ENCODE data around the gene HDAC4.

Gene HDAC4

DNA sequence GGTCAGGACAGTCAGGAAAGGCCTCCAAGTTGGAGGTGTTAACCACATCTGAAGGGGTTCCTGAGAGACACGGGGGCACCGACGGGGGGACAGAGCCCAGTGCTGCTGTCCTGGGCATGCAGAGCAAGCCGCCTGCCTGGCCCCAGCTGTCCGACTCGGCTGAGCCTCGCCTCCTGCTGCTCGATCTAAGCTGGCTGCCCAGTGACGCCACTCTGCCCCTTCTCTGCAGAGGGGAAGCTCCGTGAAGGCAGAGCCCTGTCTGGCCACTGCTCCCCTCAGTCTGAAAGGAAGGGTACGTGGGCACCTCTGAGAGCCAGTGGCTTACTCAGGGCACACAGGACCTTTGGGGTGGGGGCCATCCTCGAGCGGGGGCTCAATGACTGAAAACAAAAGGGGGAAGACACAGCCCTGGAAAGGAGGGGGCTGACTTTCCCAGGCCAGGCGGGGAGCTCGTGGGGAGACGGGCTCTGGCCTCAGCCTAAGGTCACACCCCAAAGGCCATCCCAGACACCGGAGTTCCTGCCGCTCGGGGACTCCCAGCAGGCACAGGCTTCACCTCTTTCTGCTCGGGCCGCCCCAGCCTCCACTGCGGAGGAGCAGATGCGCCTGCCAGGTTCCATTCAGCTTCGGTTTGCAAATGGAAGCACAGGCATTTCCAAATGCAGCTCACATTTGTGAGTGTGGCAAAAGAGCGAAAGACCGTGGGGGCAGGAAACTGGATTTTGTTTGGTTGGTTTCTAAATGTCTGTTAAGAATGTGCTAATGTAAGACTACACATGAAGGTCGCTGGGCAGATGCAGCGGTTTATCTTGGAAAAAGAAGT lies 136.9 kb downstream of the HDAC4 start:
- no peaks in the 10 kb centered on the region for H3K36me3 Mint-ChIP-seq
- peaks cover 62% of the 10 kb centered on the region for H3K4me1 Mint-ChIP-seq
- no peak overlapping the region for H3K27ac Mint-ChIP-seq
- H3K9me3 Mint-ChIP-seq, result no peaks in the 10 kb centered on the region
- H3K4me3 Mint-ChIP-seq, result no peak overlapping the region
- DNase-seq (ENCODE audit: low spot score in 2 of 2) (no peak), ATAC-seq (ENCODE audit: low read depth) (no peak)
- peaks cover 20% of the 10 kb centered on the region for H3K27me3 Mint-ChIP-seq

DNA sequence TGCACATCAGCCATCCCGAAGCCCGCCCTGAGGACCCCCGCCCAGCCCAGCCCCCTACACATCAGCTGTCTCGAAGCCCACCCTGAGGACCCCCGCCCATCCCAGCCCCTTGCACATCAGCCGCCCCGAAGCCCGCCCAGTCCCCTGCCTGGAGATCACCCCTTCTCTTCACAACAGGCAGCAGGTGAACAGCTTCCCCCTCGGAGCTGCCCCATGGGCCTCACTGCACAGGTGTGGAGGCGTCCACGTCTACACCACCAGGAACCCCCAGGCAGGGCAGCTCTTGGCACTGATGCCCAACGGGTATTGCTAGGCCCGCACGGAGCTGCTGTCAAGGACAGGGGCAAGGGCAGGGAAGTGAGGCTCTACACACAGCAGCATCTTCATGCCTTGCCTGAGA lies 137.6 kb downstream of the HDAC4 start:
- Mint-ChIP-seq H3K4me1 (peaks cover 61% of the 10 kb centered on the region), H3K4me3 (no peak overlapping the region), H3K27ac (no peak overlapping the region), H3K9me3 (peaks cover 3% of the 10 kb centered on the region), H3K36me3 (no peaks in the 10 kb centered on the region), H3K27me3 (peaks cover 22% of the 10 kb centered on the region)
- DNase-seq (ENCODE audit: low spot score in 2 of 2) (no peak), ATAC-seq (ENCODE audit: low read depth) (no peak)

DNA sequence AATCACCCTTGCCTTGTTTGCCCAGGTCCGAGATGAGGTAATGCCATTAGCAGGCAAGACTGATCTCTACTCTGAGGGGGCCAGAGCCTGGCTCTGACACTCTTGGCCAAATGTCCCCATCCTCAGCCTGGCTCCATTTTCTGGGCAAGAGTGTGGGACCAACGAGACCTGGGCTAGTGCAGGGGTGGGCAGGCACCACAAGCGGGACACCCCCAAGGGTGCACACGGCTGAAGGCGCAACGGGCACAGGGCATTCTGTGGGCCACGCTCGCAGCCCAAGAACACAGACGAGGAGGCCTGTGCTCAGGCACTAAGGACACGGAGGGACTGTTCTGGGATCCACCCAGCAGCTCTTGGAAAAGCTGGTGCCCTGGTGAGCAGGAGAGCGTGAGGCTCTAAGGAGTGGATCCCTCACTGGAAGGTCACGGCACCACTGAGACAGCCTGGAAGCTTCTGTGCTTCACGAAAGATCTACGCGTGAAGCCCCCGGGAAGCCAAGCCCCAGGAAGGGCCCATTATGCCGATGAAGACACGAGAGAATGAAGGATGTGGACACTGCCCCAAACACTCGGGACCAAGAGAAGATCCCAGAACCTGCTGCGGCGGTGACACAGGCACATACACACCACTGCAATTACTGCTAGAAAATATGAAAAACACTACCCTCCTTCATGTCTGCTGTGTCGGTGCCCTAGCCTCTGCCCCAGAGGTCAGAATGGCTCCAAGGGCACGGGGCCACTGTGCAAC lies 138.2 kb downstream of the HDAC4 start:
- Mint-ChIP-seq H3K4me3 (no peak overlapping the region), H3K27ac (no peak overlapping the region), H3K9me3 (peaks cover 6% of the 10 kb centered on the region), H3K27me3 (peaks cover 22% of the 10 kb centered on the region), H3K4me1 (peaks cover 55% of the 10 kb centered on the region), H3K36me3 (peaks cover 4% of the 10 kb centered on the region)
- ATAC-seq (ENCODE audit: low read depth) (no peak), DNase-seq (ENCODE audit: low spot score in 2 of 2) (no peak)

DNA sequence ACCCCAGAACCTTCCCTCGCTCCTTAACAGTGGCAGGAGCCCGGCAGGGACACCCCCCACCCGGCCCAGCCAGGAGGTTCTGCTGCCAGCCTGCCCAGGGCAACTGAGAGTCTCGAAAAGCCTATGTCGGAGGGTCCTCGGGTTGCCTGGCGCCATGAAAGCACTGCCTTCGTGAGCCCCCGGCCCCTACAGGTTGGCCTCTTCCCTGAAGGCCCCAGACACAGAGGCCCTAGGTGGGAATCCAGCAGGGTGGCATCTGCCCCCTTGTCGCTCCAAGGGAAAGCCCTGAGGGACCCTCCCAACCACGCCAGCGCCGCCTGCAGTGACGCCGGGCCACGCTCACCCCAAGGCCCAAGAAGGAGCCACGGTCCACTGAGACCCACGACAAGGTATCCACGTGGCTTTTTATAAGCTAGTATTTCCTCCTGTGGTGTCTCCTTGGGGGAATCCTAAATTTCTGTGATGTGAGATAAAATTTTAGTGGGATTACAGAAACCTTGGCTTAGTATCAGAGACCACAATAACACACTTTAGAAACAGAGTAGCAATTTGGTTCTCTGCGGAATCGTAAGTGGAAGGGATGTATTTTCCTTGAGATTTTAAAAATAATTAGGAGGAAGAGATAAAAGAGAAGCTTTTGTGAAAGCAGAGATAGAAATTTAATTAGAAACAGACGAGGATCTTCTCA lies 138.9 kb downstream of the HDAC4 start:
- no peak for DNase-seq (ENCODE audit: low spot score in 2 of 2)
- H3K27me3 Mint-ChIP-seq, result peaks cover 23% of the 10 kb centered on the region
- H3K27ac Mint-ChIP-seq, result no peak overlapping the region
- peaks cover 48% of the 10 kb centered on the region for H3K4me1 Mint-ChIP-seq
- H3K36me3 Mint-ChIP-seq, result peaks cover 11% of the 10 kb centered on the region
- ATAC-seq (ENCODE audit: low read depth), result no peak
- H3K9me3 Mint-ChIP-seq, result peaks cover 7% of the 10 kb centered on the region
- no peak overlapping the region for H3K4me3 Mint-ChIP-seq

DNA sequence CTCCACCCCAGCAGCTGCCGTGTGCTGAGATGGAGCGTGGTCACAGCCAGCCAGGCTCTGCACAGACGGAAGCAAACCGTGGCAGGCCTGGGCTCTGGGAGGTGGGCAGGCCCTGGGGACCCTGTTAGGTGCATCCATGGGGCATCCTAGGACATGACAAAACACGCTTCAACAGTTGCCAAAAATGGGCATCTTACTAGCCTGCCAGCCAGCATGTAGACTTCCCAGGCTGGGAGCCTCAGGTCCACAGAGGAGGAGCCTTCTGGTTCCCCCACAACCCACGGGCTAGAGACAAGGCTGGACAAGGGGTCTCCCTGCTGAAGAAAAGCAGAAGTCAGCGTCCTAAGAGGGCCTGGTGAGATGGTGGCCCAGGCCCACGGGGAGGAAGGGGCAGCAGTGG lies 139.5 kb downstream of the HDAC4 start:
- H3K36me3 Mint-ChIP-seq, result peaks cover 11% of the 10 kb centered on the region
- no peak for DNase-seq (ENCODE audit: low spot score in 2 of 2)
- H3K4me1 Mint-ChIP-seq, result peaks cover 43% of the 10 kb centered on the region
- peaks cover 7% of the 10 kb centered on the region for H3K9me3 Mint-ChIP-seq
- no peak overlapping the region for H3K4me3 Mint-ChIP-seq
- H3K27ac Mint-ChIP-seq, result no peak overlapping the region
- no peak for ATAC-seq (ENCODE audit: low read depth)
- peaks cover 19% of the 10 kb centered on the region for H3K27me3 Mint-ChIP-seq

DNA sequence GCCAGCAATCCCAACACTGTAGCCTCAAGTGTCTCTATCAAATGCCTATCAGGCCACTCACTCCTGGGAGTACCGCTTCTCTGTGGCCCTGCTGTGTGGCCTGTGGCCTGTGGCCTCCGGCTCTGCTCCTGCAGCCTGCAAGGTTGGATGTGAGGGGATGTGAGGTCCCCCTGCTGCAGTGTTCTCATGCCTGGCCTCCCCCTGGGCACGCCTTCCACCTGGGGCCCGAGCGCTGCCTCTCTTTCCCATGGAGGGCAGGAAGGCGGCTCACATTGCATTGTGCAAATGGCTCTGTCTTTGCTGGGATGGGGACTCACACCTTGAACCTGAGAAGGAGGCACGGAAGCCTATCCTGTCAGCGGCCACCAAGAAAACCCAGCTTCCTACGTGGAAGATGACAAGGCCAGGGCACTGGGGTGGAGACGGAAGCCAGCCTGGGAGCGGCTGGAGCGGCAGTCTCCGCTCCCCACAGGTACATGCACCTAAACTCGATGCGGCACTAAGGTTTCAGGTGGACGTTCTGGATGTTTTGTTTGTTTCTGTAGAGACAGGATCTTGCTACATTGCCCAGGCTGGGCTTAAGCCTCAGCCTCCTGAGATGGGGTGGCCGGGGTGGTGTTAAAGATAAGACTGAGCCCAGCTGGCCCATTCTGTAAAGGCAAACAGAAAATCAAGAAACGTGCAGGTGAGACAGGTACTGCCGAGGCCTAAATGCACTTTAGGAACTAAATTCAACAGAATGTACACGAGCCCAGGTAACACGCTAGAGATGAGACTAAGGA lies 140.1 kb downstream of the HDAC4 start:
- Mint-ChIP-seq H3K27me3 (peaks cover 19% of the 10 kb centered on the region), H3K9me3 (peaks cover 7% of the 10 kb centered on the region), H3K4me1 (peaks cover 39% of the 10 kb centered on the region), H3K27ac (no peak overlapping the region), H3K4me3 (no peak overlapping the region), H3K36me3 (peaks cover 11% of the 10 kb centered on the region)
- DNase-seq (ENCODE audit: low spot score in 2 of 2), result no peak
- ATAC-seq (ENCODE audit: low read depth), result no peak

DNA sequence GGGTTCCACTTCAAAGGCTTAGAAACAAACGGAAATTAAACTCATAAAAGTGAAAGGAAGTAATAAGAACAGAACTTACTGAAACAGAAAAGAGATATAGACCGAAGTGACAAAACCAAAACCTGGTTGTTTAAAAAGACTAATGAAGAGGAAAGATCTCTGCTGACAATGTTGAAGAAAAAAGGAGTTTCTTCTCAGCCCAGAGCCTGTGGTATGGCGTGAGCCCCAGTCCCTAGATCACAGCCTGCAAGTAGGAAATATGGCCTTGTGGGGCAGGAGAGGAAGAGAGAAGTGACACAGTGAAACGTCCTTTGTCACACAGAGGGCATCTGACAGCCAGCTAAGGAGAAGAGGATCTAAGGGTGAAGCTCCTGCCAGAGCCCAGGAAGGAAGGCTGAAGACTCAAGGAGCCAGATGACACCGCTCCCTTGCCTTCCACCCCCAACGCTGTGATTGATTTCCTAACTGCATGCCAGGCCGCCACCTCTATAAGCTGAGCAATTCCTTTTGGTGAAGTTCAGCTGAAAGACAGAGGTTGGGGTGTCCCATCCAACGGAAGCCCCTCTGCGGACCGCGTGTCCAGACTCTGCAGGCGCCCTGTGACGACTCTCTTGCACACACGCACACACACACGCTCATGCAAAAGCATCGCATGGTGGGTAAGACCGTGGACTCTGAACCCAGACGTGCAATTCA lies 141.1 kb downstream of the HDAC4 start:
- Mint-ChIP-seq H3K27me3 (peaks cover 16% of the 10 kb centered on the region), H3K27ac (no peak overlapping the region), H3K36me3 (peaks cover 11% of the 10 kb centered on the region), H3K9me3 (peaks cover 7% of the 10 kb centered on the region), H3K4me1 (peaks cover 32% of the 10 kb centered on the region), H3K4me3 (peak overlapping the region; percentile 39)
- DNase-seq (ENCODE audit: low spot score in 2 of 2), result no peak
- ATAC-seq (ENCODE audit: low read depth), result peak; percentile 61

DNA sequence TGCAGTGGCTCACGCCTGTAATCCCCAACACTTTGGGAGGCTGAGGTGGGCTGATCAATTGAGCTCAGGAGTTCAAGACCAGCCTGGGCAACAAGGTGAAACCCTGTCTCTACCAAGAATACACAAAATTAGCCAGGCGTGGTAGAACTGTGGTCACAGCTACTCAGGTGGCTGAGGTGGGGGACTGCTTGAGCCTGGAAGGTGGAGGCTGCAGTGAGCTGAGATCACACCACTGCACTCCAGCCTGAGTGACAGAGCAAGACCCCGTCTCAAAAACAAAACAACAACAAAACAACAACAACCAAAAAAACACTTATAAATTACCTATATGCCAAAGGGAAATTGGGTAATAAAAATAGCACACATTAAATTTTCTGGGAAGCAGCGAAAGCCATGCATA lies 141.6 kb downstream of the HDAC4 start:
- peaks cover 13% of the 10 kb centered on the region for H3K27me3 Mint-ChIP-seq
- no peak overlapping the region for H3K27ac Mint-ChIP-seq
- H3K36me3 Mint-ChIP-seq, result peaks cover 11% of the 10 kb centered on the region
- peaks cover 7% of the 10 kb centered on the region for H3K9me3 Mint-ChIP-seq
- peak overlapping the region; percentile 39 for H3K4me3 Mint-ChIP-seq
- peaks cover 32% of the 10 kb centered on the region for H3K4me1 Mint-ChIP-seq
- ATAC-seq (ENCODE audit: low read depth) (peak; percentile 67), DNase-seq (ENCODE audit: low spot score in 2 of 2) (no peak)

DNA sequence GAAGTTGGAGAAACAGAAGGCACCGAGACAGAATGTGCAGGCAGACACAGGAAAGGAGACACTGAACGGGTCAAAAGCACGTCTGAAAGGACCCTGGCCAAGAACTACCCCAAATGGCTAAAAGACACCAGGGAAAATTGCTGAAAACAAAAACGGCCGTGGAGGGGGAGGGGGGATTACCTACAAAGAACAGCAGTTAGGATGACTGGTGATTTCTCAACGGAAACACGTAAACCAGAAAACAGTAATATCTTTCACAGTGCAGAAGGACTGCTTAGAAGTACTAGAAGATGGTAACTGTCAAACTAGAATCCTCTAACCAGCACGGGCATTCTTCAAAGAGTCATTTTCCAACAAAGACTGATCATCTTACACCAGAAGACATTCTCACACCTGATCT lies 142.6 kb downstream of the HDAC4 start:
- H3K27me3 Mint-ChIP-seq, result peaks cover 13% of the 10 kb centered on the region
- peaks cover 11% of the 10 kb centered on the region for H3K36me3 Mint-ChIP-seq
- no peak for ATAC-seq (ENCODE audit: low read depth)
- no peak overlapping the region for H3K4me3 Mint-ChIP-seq
- H3K9me3 Mint-ChIP-seq, result peaks cover 7% of the 10 kb centered on the region
- no peak for DNase-seq (ENCODE audit: low spot score in 2 of 2)
- no peak overlapping the region for H3K27ac Mint-ChIP-seq
- H3K4me1 Mint-ChIP-seq, result peaks cover 34% of the 10 kb centered on the region

DNA sequence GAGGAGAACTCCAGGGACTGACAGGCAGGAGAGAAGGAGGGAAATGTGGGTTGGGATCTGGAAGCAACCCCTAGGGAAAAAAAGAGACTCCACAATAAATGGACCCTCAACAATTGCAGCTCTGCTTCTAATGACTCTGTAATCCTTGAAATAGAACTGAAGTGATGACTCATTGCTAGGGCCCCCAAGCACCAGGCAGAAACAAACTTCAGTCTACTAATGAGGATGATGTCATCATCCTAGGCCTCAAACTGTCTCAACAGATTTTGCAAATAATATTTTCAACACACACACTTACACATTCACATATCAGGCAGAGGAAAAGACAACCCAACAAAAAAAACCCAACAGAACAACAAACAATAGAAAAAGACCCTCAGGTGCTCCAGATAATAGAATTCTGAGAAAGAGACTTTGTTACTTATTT lies 143.3 kb downstream of the HDAC4 start:
- no peak for ATAC-seq (ENCODE audit: low read depth)
- H3K27ac Mint-ChIP-seq, result no peak overlapping the region

DNA sequence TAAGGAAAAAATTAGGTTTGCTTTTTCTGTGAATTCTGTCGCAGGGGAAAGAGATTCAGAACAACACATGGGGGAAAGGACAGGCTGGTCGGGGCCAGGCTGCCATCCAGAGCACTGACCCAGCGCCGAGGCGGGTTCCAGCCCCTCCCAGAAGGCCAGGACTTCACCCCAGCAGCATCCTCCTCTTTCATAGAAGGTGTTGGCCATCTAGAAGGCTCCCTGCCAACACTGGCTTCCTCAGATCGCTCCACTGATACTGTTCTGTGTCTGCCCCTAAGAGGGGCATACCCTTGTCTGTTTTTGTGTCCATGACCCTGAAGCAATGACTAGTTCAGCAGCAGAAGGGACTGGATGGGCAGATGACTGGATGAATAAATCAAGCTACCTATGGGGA lies 144.5 kb downstream of the HDAC4 start:
- no peak for DNase-seq (ENCODE audit: low spot score in 2 of 2)
- peaks cover 43% of the 10 kb centered on the region for H3K4me1 Mint-ChIP-seq
- peaks cover 16% of the 10 kb centered on the region for H3K27me3 Mint-ChIP-seq
- peaks cover 11% of the 10 kb centered on the region for H3K36me3 Mint-ChIP-seq
- no peak for ATAC-seq (ENCODE audit: low read depth)
- H3K9me3 Mint-ChIP-seq, result peaks cover 7% of the 10 kb centered on the region
- H3K27ac Mint-ChIP-seq, result no peak overlapping the region
- no peak overlapping the region for H3K4me3 Mint-ChIP-seq

More for the DNA sequence above, 143.3 kb downstream of the HDAC4 start:
- peaks cover 11% of the 10 kb centered on the region for H3K36me3 Mint-ChIP-seq
- DNase-seq (ENCODE audit: low spot score in 2 of 2), result no peak
- H3K4me3 Mint-ChIP-seq, result no peak overlapping the region
- H3K4me1 Mint-ChIP-seq, result peaks cover 40% of the 10 kb centered on the region
- H3K9me3 Mint-ChIP-seq, result peaks cover 7% of the 10 kb centered on the region
- peaks cover 15% of the 10 kb centered on the region for H3K27me3 Mint-ChIP-seq

DNA sequence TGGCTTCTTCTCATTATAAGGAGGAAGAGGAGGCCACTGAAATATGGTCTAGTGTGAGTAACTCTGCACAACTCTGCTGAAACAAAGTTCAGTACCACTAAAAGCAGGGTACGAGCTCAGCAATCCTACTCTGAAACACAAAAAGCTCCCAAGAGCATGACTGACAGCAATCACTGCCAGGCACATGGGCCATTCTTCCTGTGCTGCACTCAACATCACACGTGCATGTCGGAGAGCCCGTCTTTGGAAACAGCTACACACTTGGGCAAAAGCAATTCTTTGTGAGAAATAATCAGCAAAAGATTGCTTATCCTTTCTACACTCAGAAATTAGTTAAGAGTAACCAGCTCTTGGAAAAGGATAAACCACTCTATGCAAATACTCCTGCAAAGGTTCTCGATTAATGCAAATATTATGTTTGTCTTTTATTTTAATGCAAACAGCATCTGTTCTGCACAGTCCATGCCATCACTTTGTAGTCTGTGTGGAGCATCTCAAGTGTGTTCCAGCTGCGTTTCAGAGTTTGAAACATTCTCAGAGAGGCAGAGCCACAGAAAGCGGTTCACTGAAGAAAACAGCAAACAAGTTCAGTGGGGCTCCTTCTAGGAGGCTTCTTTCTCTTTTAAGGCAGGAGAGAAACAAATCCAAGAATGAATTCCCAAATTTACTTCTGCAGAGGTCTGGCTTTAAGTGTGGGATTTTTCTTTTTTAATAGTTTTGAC lies 145.0 kb downstream of the HDAC4 start:
- DNase-seq (ENCODE audit: low spot score in 2 of 2) (no peak), ATAC-seq (ENCODE audit: low read depth) (no peak)
- Mint-ChIP-seq H3K9me3 (peaks cover 7% of the 10 kb centered on the region), H3K4me1 (peaks cover 43% of the 10 kb centered on the region), H3K4me3 (no peak overlapping the region), H3K27me3 (peaks cover 16% of the 10 kb centered on the region), H3K27ac (no peak overlapping the region), H3K36me3 (peaks cover 11% of the 10 kb centered on the region)

DNA sequence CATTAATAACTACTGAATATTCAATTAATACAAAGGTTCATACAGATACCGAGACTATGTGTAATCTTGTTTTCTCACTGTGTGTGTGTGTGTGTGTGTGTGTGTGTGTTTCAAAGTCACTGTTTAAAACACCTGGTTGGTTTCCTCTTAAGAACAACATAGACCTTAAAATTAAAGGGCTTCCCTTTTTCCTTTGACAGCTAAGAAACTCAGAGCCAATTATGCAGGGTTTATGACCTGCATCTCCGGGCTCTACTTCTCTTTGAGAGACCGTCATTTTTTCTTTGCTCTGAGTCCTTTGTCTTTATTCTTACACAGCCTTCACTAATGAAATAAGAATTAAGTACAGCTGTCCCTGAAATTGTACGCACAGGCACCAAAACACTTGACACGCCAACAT lies 145.6 kb downstream of the HDAC4 start:
- ATAC-seq (ENCODE audit: low read depth) (peak; percentile 36), DNase-seq (ENCODE audit: low spot score in 2 of 2) (no peak)
- Mint-ChIP-seq H3K4me1 (peaks cover 38% of the 10 kb centered on the region), H3K4me3 (no peak overlapping the region), H3K27me3 (peaks cover 16% of the 10 kb centered on the region), H3K9me3 (peaks cover 7% of the 10 kb centered on the region), H3K27ac (no peak overlapping the region), H3K36me3 (peaks cover 11% of the 10 kb centered on the region)

Data from memory B cell (primary cell).